Cardiac septum (tissue), 1 donor: ENCODE data around the gene ERC2. TPM values are rescaled to one million over a fixed set of nuclear protein-coding genes. Genes with fewer than 3 reads are reported as not detected.

Experiments used
- microRNA-seq: library from miRNA; unstranded; fragments of <30 nt; microRNA quantifications from one replicate; pipeline ENCODE4 v1.2.0, GENCODE V29; 2020
- total RNA-seq: library from RNA; stranded (reverse); fragmentation: NEBNext Ultra II Directional; extraction: Animal tissue kit (Norgen Biotek cat#: 25700); gene quantifications from one replicate; pipeline ENCODE4 v1.2.1, GENCODE V29; 2021
- donor health status: DM: no; HTN: no; CAD: no.

ERC2 gene
- total RNA-seq, 1 donor from 2014 or later, result 6.2 TPM

Small RNAs within 50 kb of the gene (microRNA-seq; reads per million reads assigned to microRNA genes)
- gene MIR3938, result not detected

Other genes with a start within 250 kb of the ERC2 start
- 18.4 TPM for gene CCDC66, start 88.7 kb upstream of the ERC2 start, total RNA-seq
- gene TASOR, start 214.8 kb upstream of the ERC2 start, total RNA-seq, result 29.0 TPM